Neuronal stem cell (in vitro differentiated cells): ENCODE results near the gene NFKB2.

Experiments used
- DNase-seq: peaks from one replicate; pipeline ENCODE4 v3.0.0-alpha.2; 2013; ENCODE audit warnings: low spot score
- H2AFZ ChIP-seq: one replicate; pipeline ENCODE4 v1.6.1; 2013; ENCODE audit warnings: mild to moderate bottlenecking, low read length, inconsistent platforms
- H2AK5ac ChIP-seq: 2 replicates; pipeline ENCODE4 v1.6.1; 2013; ENCODE audit warnings: low read depth, mild to moderate bottlenecking, inconsistent platforms, low read length, moderate library complexity, mixed read lengths
- H2BK120ac ChIP-seq: 2 replicates; pipeline ENCODE4 v1.6.1; 2013; ENCODE audit warnings: low read depth, mild to moderate bottlenecking, inconsistent platforms, low read length, moderate library complexity, mixed read lengths
- H2BK12ac ChIP-seq: one replicate; pipeline ENCODE4 v1.6.1; 2013; ENCODE audit warnings: low read length, inconsistent platforms
- H2BK15ac ChIP-seq: 2 replicates; pipeline ENCODE4 v1.6.1; 2013; ENCODE audit warnings: mild to moderate bottlenecking, low read length, inconsistent platforms, mixed read lengths
- H2BK5ac ChIP-seq: one replicate; pipeline ENCODE4 v1.6.1; 2013; ENCODE audit warnings: inconsistent platforms, mild to moderate bottlenecking, low read length, moderate library complexity
- H3K14ac ChIP-seq: one replicate; pipeline ENCODE4 v1.6.1; 2013; ENCODE audit warnings: low read length, inconsistent platforms
- H3K18ac ChIP-seq: 2 replicates; pipeline ENCODE4 v1.6.1; 2013; ENCODE audit warnings: low read length, inconsistent platforms
- H3K23ac ChIP-seq: 2 replicates; pipeline ENCODE4 v1.6.1; 2013; ENCODE audit warnings: low read depth, mild to moderate bottlenecking, mixed read lengths, low read length, inconsistent platforms; ENCODE audit not compliant: poor library complexity
- H3K27ac ChIP-seq: replicated peaks from 3 replicates; pipeline ENCODE4 v1.5.1; 2013; ENCODE audit warnings: low read length, inconsistent platforms
- H3K27me3 ChIP-seq, 3 experiments: 2 replicates each; pipeline ENCODE4 v1.6.1; 2013; ENCODE audit warnings: low read length in 3 of 3, mild to moderate bottlenecking in 2 of 3, inconsistent platforms in 1 of 3, low read depth in 1 of 3, mixed read lengths in 1 of 3, moderate library complexity in 1 of 3; ENCODE audit not compliant: control insufficient read depth in 3 of 3, insufficient read depth in 3 of 3
- H3K36me3 ChIP-seq, 2 donors: replicated peaks in 1 of 2; 2 replicates each; pipeline ENCODE4 v1.6.1; 2013; ENCODE audit warnings: low read length in 2 of 2; ENCODE audit not compliant: control insufficient read depth in 2 of 2, insufficient read depth in 2 of 2
- H3K4ac ChIP-seq: 2 replicates; pipeline ENCODE4 v1.6.1; 2013; ENCODE audit warnings: inconsistent platforms, mild to moderate bottlenecking, low read length, moderate library complexity
- H3K4me1 ChIP-seq, 2 donors: 1 replicate in 1 of 2; 2 replicates in 1 of 2; pipeline ENCODE4 v1.6.1; 2013; ENCODE audit warnings: low read length in 2 of 2, low read depth in 1 of 2; ENCODE audit not compliant: control insufficient read depth in 2 of 2, insufficient read depth in 1 of 2
- H3K4me2 ChIP-seq: one replicate; pipeline ENCODE4 v1.6.1; 2013; ENCODE audit warnings: mild to moderate bottlenecking, low read length, inconsistent platforms; ENCODE audit not compliant: insufficient read depth, poor library complexity, severe bottlenecking
- H3K4me3 ChIP-seq, 2 donors: 2 replicates each; pipeline ENCODE4 v1.5.1; 2013; ENCODE audit warnings: low read length in 2 of 2, mild to moderate bottlenecking in 2 of 2, inconsistent platforms in 1 of 2, moderate library complexity in 1 of 2
- H3K79me1 ChIP-seq: one replicate; pipeline ENCODE4 v1.6.1; 2013; ENCODE audit warnings: low read depth, mild to moderate bottlenecking, inconsistent platforms, low read length, moderate library complexity
- H3K9ac ChIP-seq: one replicate; pipeline ENCODE4 v1.6.1; 2013; ENCODE audit warnings: mild to moderate bottlenecking, low read depth, low read length, inconsistent platforms; ENCODE audit not compliant: poor library complexity
- H3K9me3 ChIP-seq, 2 donors: replicated peaks in 1 of 2; 2 replicates each; pipeline versions ENCODE3 to v1.6.1; 2013; ENCODE audit warnings: low read length in 2 of 2, mild to moderate bottlenecking in 2 of 2, inconsistent platforms in 1 of 2, low read depth in 1 of 2, mixed read lengths in 1 of 2, moderate library complexity in 1 of 2; ENCODE audit not compliant: control insufficient read depth in 2 of 2, insufficient read depth in 1 of 2
- H4K8ac ChIP-seq: one replicate; pipeline ENCODE4 v1.6.1; 2013; ENCODE audit warnings: low read depth, mild to moderate bottlenecking, inconsistent platforms, low read length, moderate library complexity
- H4K91ac ChIP-seq: one replicate; pipeline ENCODE4 v1.6.1; 2013; ENCODE audit warnings: low read length, low read depth, mild to moderate bottlenecking, inconsistent platforms; ENCODE audit not compliant: poor library complexity
- WGBS, 2 donors: extraction: QIAGEN DNeasy Blood & Tissue Kit; methylation state at CpG; one replicate each; pipeline ENCODE4 v1.1.7; 2013; ENCODE audit warnings: missing lambda C conversion rate in 2 of 2, mixed read lengths in 1 of 2; ENCODE audit not compliant: insufficient read length in 2 of 2, insufficient replicate concordance in 1 of 2; ENCODE audit errors: extremely low coverage in 2 of 2; 5-methylcytosine and 5-hydroxymethylcytosine counted together

Gene NFKB2

DNA sequence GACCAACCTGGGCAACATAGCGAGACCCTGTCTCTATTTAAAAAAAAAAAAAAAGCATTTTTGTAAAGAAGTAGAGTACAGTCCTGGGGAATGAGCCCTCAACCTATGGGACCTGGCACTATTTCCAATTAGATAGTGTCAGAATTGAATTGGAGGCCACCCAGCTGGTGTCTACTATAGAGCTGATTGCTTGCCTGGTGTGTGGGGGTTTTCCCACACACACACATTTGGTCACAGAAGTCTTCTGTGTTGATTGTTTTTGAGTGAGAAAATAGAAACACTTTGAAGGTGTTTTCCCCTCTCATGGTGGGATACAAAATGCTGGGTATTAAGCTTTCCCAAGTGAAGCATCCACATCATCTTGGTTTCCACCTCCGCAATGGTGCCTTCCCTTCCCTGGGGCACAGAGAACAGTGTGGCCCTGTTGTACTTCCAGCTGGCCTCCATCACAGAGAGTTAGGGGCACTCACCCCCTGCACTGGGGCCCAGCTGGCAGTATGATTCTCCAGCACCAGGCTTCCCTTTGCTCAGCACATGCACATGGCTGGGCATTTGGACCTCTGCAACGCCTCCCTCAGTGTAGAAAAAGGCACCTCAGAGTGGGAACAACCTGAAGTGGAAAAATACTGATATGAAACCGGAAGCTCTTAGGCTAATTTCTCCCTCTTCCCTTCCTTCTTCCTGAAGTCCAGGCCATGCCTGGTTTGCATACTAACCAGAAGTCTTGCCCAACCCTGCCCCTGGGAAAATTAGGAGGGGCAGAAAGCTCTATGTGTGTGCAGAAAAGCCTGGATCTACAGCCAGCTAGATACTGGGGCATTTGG, 10.7 kb upstream of the NFKB2 start:
- Histone ChIP-seq H2BK15ac (no peak overlapping the region), H3K79me1 (no peaks in the 10 kb centered on the region), H4K8ac (no peak overlapping the region), H3K36me3 (peaks cover 20 to 33% of the 10 kb centered on the region in 2 donors), H3K14ac (no peak overlapping the region), H3K18ac (no peak overlapping the region), H3K27ac (no peak overlapping the region), H3K4me1 (no peaks in the 10 kb centered on the region), H2BK120ac (no peak overlapping the region), H3K27me3 (peaks cover 0 to 2% (median 0%) of the 10 kb centered on the region in 3 experiments), H2AK5ac (no peak overlapping the region), H3K4me2 (no peak overlapping the region), H2AFZ (no peak overlapping the region), H3K4ac (no peak overlapping the region), H3K9me3 (no peaks in the 10 kb centered on the region), H2BK12ac (no peak overlapping the region), H3K23ac (no peak overlapping the region), H3K9ac (no peak overlapping the region), H2BK5ac (no peak overlapping the region), H3K4me3 (no peak overlapping the region), H4K91ac (no peak overlapping the region)
- DNase-seq: no peak
- no CpG with 5 or more reads among the region's 4 CpGs for WGBS, 2 donors

GRCh38 chr10:102389894-102390293, 5.6 kb upstream of the NFKB2 start:
- no peak overlapping the region for H2BK5ac ChIP-seq
- H2AFZ ChIP-seq: no peak overlapping the region
- H3K4me3 ChIP-seq: no peak overlapping the region
- no peaks in the 10 kb centered on the region for H3K79me1 ChIP-seq
- no peak overlapping the region for H2BK120ac ChIP-seq
- no peaks in the 10 kb centered on the region for H3K36me3 ChIP-seq
- no peak overlapping the region for H3K4ac ChIP-seq
- H3K18ac ChIP-seq: no peak overlapping the region
- H3K4me2 ChIP-seq: no peak overlapping the region
- H2BK15ac ChIP-seq: no peak overlapping the region
- no peak overlapping the region for H3K23ac ChIP-seq
- peaks cover 0 to 28% (median 18%) of the 10 kb centered on the region in 3 experiments for H3K27me3 ChIP-seq
- H4K91ac ChIP-seq: no peak overlapping the region
- H4K8ac ChIP-seq: no peak overlapping the region
- no peak overlapping the region for H3K9ac ChIP-seq
- no peak for DNase-seq
- no peaks in the 10 kb centered on the region for H3K9me3 ChIP-seq
- no CpG with 5 or more reads among the region's 3 CpGs for WGBS, 2 donors
- no peak overlapping the region for H3K14ac ChIP-seq
- no peak overlapping the region for H3K27ac ChIP-seq
- peaks cover 6 to 8% of the 10 kb centered on the region in 2 donors for H3K4me1 ChIP-seq
- H2BK12ac ChIP-seq: no peak overlapping the region
- no peak overlapping the region for H2AK5ac ChIP-seq

GRCh38 chr10:102392306-102392705, 3.2 kb upstream of the NFKB2 start:
- H2BK5ac ChIP-seq: no peak overlapping the region
- H3K9ac ChIP-seq: no peak overlapping the region
- no peak for DNase-seq
- no peaks in the 10 kb centered on the region for H3K9me3 ChIP-seq
- H3K27me3 ChIP-seq: peaks cover 0 to 31% (median 18%) of the 10 kb centered on the region in 3 experiments
- H3K23ac ChIP-seq: no peak overlapping the region
- H2BK12ac ChIP-seq: no peak overlapping the region
- H2BK15ac ChIP-seq: no peak overlapping the region
- H3K79me1 ChIP-seq: no peaks in the 10 kb centered on the region
- H3K4me2 ChIP-seq: no peak overlapping the region
- no peak overlapping the region for H2AK5ac ChIP-seq
- no peak overlapping the region for H2BK120ac ChIP-seq
- no peak overlapping the region for H4K8ac ChIP-seq
- no peak overlapping the region for H3K14ac ChIP-seq
- peaks cover 7 to 11% of the 10 kb centered on the region in 2 donors for H3K4me1 ChIP-seq
- no peak overlapping the region for H3K4me3 ChIP-seq
- H3K36me3 ChIP-seq: peaks cover 0 to 5% of the 10 kb centered on the region in 2 donors
- H3K4ac ChIP-seq: no peak overlapping the region
- H4K91ac ChIP-seq: no peak overlapping the region
- no peak overlapping the region for H3K18ac ChIP-seq
- no peak overlapping the region for H3K27ac ChIP-seq
- no peak overlapping the region for H2AFZ ChIP-seq
- WGBS, 2 donors: no CpG with 5 or more reads among the region's 5 CpGs

- Histone ChIP-seq H3K4me3 (peak overlapping the region in 1 of 2 donors; percentile 54), H2BK15ac (no peak overlapping the region), H3K9me3 (no peaks in the 10 kb centered on the region), H3K4me1 (peaks cover 7 to 11% of the 10 kb centered on the region in 2 donors), H3K36me3 (peaks cover 0 to 16% of the 10 kb centered on the region in 2 donors), H2BK12ac (no peak overlapping the region), H2BK120ac (no peak overlapping the region), H3K27me3 (peaks cover 0 to 31% (median 18%) of the 10 kb centered on the region in 3 experiments), H3K14ac (no peak overlapping the region), H3K4me2 (peak overlapping the region; percentile 94), H2BK5ac (no peak overlapping the region), H4K8ac (no peak overlapping the region), H2AK5ac (no peak overlapping the region), H2AFZ (peak overlapping the region; percentile 96), H3K18ac (no peak overlapping the region), H3K4ac (no peak overlapping the region), H3K27ac (no peak overlapping the region), H3K9ac (no peak overlapping the region), H4K91ac (no peak overlapping the region), H3K23ac (no peak overlapping the region), H3K79me1 (no peaks in the 10 kb centered on the region)
- WGBS, 2 donors: no CpG with 5 or more reads among the region's 30 CpGs
- no peak for DNase-seq
These were observed 2.0 kb upstream of the NFKB2 start for GRCh38 chr10:102393411-102394078.
